T1000 (cell line): ENCODE measurements around the gene AMBP.

Experiments
- DNase-seq: peaks from one replicate; lab custom pipeline; 2025; ENCODE audit warnings: mixed read lengths; lab: John Stamatoyannopoulos, UW

AMBP gene

GRCh38 chr9:114075602-114076001 is 2.5 kb downstream of the AMBP start:
- DNase-seq, result no peak

GRCh38 chr9:114072184-114073140 is 5.6 kb downstream of the AMBP start:
- DNase-seq, result no peak

- no peak for DNase-seq
Measured at GRCh38 chr9:114071197-114071795, 6.8 kb downstream of the AMBP start.

GRCh38 chr9:114070188-114071103 is 7.7 kb downstream of the AMBP start:
- no peak for DNase-seq

GRCh38 chr9:114069476-114070187 is 8.5 kb downstream of the AMBP start:
- no peak for DNase-seq

- DNase-seq, result no peak
Measured at GRCh38 chr9:114065304-114065703, 12.8 kb downstream of the AMBP start.

GRCh38 chr9:114061830-114062474 is 16.1 kb downstream of the AMBP start:
- no peak for DNase-seq

- DNase-seq, result no peak
Measured at GRCh38 chr9:114061292-114061691, 16.8 kb downstream of the AMBP start.

GRCh38 chr9:114060711-114061110 is 17.4 kb downstream of the AMBP start:
- DNase-seq, result no peak

GRCh38 chr9:114060070-114060469 is 18.0 kb downstream of the AMBP start:
- no peak for DNase-seq

- no peak for DNase-seq
Measured at GRCh38 chr9:114059047-114059803, 18.9 kb downstream of the AMBP start.

- no peak for DNase-seq
Measured at GRCh38 chr9:114058688-114059046, 19.4 kb downstream of the AMBP start.

- DNase-seq, result no peak
Measured at GRCh38 chr9:114057161-114057885, 20.8 kb downstream of the AMBP start.

GRCh38 chr9:114056527-114056926 is 21.6 kb downstream of the AMBP start:
- no peak for DNase-seq

- DNase-seq, result no peak
Measured at GRCh38 chr9:114055894-114056293, 22.2 kb downstream of the AMBP start.

- no peak for DNase-seq
Measured at GRCh38 chr9:114055061-114055460, 23.0 kb downstream of the AMBP start.

- DNase-seq, result no peak
Measured at GRCh38 chr9:114054191-114054690, 23.9 kb downstream of the AMBP start.

- DNase-seq, result no peak
Measured at GRCh38 chr9:114053246-114054005, 24.7 kb downstream of the AMBP start.

GRCh38 chr9:114051706-114052105 is 26.4 kb downstream of the AMBP start:
- DNase-seq, result no peak
